HG02870 (cell line): Measurements from ENCODE around the gene DIAPH2.

ENCODE experiments used
- ATAC-seq: cut with Tn5 transposase; IDR thresholded peaks from one replicate; pipeline ENCODE4 v1.9.1; 2021; ENCODE audit warnings: mild to moderate bottlenecking, moderate library complexity; ENCODE audit not compliant: unreplicated experiment

Gene DIAPH2

DNA sequence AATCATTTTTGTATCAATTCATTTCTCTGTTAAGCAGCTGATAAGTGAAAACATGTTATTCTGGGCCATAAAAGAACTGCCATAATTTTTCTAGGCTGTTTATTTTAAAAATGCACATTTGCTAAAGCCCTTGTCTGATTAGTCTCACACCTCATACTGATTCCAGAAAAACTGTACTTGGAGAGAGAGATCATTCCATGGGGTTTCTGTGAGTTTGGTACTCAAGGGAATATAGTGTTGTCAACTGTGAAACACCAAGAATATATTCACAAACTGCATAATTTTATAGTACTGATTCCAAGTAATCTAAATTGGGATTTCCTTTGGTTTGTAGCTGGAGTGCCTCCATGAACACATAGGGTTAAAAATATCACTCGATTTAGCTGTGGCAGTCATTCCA is 746.6 kb downstream of the DIAPH2 start:
- ATAC-seq: no peak

GRCh38 chrX:97446298-97446882 is 761.7 kb downstream of the DIAPH2 start:
- no peak for ATAC-seq

DNA sequence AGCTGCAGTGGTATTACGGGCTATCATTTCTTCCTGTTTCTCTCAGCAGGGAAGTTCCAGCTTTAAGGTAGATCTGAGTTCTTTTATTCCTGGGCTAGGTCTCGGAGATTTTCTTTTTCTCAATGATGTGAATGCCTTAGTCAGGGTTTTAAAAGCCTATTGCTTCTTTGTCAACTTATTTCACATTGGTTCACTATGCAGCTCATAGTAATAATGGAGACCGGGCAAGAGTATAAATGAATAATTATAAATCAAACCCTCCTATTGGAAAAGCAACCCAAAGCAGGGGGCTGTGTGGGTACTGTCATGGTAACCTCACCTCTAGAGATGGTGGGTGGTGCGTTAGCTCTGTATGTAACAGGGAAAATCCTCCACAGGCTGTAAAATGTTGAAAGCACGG is 762.7 kb downstream of the DIAPH2 start:
- no peak for ATAC-seq

- ATAC-seq: peak; percentile 80
These were observed 767.6 kb downstream of the DIAPH2 start for GRCh38 chrX:97452283-97452682.

DNA sequence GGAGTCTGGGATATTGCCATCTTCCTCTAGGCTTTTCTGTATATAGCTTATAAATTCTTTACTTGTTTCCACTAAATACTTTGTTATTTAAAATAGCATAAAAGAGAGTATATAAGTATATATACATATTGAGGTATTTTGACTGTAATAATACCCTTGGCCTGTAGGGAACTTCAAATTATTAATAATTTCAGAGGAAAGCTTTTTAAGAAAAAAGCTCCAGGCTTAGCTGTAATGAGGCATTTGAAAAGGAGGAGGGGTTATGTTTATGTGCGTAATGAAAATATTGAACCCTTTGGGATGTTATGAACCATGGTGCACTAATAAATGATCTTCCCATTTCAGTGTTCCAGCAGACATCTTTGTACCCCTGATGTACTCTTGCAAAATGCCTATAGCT is 777.1 kb downstream of the DIAPH2 start:
- ATAC-seq: no peak

DNA sequence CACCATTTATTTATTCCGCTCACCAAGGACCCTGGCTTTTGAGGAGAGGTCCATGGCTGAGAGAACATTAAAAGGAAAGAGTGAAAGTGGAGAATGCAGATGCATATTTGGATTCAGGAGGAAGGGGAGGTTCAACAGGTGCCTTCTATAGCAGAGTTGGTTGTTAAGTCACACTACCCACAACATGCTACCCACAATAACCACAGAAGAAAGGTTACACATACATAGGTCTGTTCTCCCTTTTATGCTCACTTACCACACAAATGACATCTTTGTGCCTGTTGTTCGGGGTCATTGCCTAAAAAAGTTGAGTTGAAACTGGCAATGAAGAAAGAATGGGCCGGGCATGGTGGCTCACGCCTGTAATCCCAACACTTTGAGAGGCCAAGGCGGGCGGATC is 786.4 kb downstream of the DIAPH2 start:
- ATAC-seq: no peak

DNA sequence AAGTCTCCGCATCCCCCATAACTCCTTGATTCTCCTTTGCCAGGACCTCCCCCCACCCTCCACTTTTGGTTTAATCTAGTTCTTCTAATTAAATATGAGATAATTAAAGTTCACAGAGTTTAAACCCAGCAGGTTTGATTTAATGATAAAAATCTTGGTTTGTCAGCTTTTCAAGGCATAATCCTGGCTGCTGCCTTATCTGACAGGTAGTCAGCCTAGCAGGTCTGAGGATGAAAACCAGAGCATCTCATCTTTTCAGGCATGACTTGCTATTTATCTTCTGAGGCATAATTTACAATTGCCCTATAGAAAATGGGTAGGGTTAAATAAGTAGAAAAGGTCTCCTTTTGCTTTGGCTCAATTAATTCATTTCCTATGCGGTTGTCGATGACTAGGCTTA is 790.3 kb downstream of the DIAPH2 start:
- no peak for ATAC-seq

GRCh38 chrX:97479106-97479890 is 794.7 kb downstream of the DIAPH2 start:
- ATAC-seq: no peak

DNA sequence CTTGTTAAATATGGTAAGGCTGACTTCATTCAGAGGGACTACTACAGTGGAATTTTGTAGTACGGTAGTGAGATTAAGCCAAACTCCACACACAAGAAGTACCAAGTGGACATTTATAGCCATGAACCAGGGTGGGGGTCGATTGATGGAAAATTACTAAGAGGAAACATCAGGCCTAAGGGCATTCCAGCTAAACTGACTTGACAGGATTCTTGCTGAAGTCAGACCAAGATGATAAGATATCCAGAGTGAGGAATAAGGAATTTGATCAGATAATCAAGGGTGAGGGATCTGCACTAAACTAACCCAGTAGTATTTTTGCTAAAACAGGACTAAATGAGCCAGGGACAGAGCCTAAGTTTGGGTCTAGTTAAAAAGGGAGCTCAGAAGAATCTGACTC is 796.6 kb downstream of the DIAPH2 start:
- no peak for ATAC-seq

DNA sequence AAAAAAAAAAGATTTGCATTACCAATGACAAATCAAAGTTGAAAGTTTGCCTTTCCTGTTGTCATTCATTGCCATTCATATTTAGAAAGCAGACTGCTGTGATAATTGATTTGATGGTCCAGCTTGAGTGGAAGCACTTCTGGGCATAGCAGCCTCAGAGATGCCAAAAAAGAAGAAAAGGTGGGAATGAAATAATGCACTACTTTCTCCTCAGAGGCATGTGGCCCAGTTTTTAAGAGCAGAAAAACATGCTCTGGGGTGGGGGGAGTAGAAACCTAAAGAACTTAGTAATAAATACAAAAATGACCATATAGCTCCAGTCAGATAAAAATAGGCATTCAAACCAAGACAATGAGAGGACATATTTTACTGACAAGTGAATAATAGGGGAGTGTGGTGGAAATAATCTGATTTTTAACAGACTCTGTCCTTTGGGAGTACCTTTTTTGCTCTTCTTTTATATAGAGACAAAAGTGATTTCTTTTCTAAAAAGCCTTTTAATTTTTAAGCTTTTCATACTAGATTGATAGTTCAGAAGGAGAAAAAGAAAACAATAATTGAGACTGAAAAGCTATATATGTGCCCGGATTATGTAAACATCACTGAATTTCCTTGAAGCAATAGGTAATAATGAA is 798.1 kb downstream of the DIAPH2 start:
- ATAC-seq: no peak

- no peak for ATAC-seq
These were observed 806.0 kb downstream of the DIAPH2 start for GRCh38 chrX:97490656-97491055.

GRCh38 chrX:97494756-97495372 is 810.2 kb downstream of the DIAPH2 start:
- peak; percentile 99 for ATAC-seq

DNA sequence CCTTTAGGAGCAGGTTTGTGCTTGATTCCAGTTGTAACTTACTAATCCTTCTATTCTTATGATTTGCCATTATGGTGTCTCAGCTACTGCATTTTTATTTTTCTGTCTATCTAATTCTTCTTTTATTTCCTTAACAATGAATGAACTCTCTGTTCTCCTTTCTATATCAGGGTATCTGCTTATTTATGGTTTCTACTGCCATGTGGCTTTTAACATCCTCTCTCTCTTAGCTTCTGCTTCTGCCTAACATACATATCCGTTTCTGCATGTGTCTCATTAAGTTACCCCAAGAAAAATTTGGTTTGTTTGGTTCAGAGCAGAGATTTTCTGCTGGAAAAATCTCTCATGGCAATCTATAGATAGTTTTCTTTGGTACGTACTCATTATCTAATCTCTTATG is 813.5 kb downstream of the DIAPH2 start:
- no peak for ATAC-seq

DNA sequence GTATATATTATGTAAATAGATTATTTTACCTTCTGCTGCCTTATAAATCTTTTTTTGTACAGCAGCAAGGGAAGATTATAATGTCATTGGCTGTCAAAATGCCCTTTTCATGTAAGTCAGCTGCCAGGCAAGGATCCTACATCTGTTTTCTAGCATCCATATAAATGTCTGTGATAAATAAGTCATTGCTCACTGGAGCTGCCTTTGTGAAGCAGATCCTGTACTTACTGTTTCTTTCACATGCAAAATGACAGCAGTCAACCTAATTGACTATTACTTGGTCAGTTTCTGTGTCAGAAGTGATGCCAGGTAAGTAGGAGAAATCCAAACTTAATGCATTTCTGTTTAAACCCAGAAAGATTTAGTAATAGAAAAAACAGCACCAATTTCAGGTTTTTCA is 819.8 kb downstream of the DIAPH2 start:
- ATAC-seq: no peak

GRCh38 chrX:97517763-97518162 is 833.1 kb downstream of the DIAPH2 start:
- no peak for ATAC-seq

DNA sequence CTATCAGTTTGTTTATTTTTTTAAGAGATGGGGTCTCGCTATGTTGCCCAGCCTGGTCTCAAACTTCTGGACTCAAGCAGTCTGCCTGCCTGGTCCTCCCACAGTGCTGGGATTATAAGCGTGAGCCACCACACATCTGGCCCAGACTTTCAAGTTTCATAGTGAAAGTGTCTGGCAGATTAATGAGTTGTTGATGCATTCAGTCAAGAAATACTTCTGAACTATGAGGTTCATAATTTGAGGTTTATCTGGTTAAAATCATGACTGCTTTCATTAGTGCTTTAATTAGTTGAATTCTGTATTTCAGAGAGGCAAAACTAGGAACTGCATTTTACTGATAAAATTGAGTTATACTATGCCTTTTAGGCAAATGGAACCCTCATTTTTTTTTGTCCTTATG is 837.7 kb downstream of the DIAPH2 start:
- no peak for ATAC-seq

DNA sequence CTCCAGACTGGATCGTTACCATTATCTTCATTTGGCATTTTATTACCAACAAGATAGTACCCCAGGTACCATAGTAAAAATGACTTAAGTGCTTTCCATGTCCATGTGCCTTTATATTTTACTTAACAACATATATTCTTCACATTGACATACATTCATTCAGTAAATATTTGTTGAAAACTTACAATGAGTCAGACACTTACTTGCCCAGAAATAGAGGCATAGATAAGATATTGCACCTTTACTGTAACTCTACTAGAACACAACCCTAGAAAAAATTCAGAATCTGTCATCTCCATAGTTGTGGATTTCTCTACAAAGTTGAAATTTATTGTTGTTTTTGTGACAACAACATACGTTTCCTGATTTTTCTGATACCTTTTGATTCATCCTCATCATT is 839.7 kb downstream of the DIAPH2 start:
- ATAC-seq: no peak

GRCh38 chrX:97524997-97525396 is 840.4 kb downstream of the DIAPH2 start:
- no peak for ATAC-seq

DNA sequence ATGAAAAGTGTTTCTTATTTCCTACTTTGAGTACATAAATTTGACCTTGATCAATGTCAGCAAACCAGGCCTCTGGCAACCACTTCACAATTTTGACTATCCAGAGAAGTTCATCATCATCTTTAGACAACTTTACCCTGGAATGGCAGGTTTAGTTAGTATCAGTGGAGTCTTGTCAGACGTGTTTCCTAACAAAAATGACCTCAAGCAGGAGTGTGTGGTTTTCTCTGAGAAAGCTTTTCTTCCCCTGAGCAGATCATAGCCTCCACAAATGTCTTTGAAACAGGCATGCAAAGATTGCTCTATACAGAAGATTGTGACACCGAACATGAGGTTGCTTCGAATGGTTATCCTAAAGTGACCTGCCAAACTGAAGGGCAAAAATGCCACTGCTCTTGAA is 841.3 kb downstream of the DIAPH2 start:
- ATAC-seq: no peak

DNA sequence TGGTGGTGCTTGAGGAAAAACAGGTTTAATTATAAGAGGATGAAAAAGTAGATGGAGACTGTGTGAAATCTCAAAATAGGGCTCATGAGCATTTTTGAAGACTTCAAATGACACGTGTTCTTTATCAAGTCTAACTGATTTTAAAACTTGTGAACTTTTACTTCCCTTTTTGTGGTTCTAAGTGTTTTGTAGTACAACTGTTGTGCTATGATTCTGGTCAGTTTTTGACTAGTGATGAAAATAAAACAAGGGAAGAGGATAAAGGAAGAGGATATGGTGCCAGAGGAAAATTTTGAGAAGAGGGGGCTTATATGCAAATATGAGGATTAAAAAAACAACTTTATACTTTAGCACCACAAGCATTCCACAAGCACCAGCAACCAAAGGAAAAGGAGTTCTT is 843.1 kb downstream of the DIAPH2 start:
- no peak for ATAC-seq

DNA sequence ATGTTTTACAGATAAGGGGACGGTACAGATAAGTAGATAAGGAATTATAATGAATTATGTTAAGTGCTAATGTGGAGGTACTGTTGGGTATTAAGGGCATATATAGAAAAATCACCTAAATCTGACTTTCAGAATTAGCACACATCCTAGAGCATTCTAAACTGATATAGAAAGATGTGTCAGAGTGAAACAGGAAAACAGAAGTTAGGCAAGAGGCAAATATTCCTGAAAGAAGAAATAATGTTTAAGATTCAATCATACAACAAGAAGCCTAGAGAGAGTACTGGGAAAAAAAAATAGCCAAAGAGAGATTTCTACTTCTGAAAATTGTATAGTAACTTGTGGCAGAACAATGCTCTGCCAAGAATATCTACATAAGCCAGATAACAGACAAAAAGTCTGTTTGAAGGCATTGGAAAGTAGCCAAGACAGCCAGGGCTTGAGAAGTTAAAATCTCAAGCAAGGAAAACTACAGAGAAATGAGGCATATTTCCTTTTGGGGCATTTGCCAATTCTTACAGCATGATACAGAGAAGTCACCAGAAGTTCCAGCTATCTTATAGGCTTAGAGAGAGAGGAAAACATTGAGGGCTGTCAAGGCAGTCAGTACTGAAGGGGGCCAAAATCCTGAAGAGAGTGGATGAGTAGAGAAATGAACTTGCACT is 845.0 kb downstream of the DIAPH2 start:
- no peak for ATAC-seq
